Measurements from ENCODE around the gene ANKRD66.
"Not testable (repeated sequence)": the region's sequence is repeated elsewhere in the genome, so short reads cannot be mapped to it uniquely, and the experiment has no call there.

ANKRD66 gene

DNA sequence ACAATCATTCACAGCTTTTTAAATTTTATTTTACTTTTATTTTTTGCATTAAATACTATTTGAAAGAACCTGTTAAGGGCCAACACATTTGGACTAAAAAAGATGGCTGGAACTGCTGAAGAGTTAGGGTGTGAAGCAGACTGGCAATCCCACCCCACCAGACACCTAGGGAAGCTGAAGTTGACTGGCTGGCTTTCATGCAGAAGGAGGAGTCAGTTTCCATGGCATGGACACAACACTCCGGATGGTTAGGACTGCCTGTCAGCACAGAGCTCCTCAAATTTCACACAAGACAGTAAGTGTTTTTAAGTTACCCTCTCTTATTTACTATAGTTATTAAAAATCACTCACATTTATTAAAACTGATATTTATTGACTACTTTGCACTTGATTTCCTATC, at the start of gene ANKRD66:
TSS of gene ANKRD66 (plus strand) at position 238 of the 400 bp plus-strand sequence. CDS start 5,016 bp downstream, outside the sequence.
- no peak for DNase-seq (ENCODE audit: low read depth in 2 of 2)

DNA sequence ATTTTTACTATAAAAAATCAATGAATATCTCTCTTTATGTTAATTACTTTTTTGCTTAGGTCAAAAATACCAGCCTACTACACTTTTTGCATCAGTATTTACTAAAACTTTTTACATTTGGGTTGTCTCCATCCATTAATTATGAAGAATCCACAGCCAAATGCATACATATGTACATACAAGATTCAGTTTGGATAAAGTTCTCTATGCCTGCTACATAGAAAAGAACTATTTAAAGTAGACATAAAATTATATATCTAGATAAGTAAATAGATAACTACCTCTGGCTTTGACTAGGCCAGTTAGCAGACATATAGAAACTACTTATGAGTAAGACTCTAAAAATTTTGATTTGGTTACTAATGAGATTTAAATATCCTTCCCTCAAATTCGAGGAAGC, 46.8 kb upstream of the ANKRD66 start:
- DNase-seq (ENCODE audit: low read depth in 2 of 2), result no peak

DNA sequence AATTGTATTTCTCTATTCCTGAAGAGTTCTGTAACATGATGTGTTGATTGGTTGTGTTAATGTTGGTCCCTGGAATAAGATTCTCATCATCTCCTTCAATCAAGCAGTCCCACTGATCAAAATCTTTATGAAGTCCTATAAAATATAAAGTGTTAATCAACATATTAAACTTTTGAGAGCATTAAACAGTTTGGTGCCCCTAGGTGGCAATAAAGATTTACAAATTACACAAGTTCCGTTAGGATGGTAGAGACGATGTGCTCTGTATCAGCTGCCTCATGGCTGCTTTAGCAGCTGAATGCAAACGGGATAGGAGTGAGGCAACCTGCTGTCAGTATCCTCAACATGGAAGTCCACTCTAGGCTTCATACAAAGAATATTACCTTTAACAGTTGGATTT, 42.2 kb upstream of the ANKRD66 start:
- DNase-seq (ENCODE audit: low read depth in 2 of 2), result no peak

DNA sequence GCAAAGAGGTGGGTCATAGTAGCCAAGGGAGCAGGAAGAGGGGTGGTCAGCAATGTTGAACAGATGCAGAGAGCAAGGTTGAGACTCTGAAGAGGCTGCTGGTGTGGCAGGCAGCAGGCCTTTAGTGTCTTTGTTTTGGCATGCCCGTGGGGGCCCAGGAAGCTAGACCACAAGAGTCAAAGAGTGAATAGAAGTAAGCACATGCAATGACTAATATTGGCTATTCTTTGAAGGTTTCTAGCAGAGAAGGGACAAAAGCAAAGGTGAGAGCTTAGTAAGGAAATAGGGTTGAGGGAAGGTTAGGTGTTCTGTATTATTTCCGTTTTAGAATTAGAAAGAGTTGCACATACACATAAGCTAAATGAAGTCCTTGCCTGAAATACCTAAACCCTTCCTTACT, 40.3 kb upstream of the ANKRD66 start:
- no peak for DNase-seq (ENCODE audit: low read depth in 2 of 2)

DNA sequence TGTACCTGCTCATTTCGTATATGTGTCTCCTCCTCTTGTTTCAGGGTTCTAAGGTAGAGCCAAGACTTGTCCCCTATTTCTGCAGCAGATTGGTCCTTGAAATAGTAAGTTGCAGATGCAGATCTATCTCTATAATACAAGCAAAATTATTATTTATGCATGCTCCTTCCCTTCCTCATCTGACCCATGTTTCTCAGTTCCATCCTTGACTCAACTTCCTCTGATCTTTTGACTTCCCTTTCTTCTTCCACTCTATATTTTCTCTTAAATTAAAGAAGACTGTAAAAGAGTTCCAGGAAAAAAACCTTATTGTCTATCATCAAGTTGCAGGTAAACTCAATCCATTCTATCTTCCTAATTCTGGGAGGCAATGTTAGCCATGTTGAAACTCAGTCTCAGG, 35.2 kb upstream of the ANKRD66 start:
- no peak for DNase-seq (ENCODE audit: low read depth in 2 of 2)

DNA sequence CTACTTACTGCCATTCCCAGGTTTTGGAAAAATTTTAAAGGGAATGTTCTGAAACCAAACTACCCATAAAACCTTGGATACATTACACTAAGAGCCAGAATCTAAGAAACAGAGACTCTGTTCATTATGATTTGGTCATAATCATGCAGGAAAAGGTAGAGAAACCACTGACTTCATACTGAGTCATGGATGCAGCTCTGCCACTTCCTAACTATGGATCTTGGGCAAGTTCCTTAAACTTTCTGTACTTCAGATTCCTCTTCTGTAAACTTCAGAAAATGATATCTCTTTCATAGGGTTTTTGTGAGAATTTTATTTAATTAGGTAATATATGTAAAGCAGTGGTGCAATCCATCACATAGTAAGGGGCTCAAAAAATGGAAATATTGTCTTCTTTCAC, 31.6 kb upstream of the ANKRD66 start:
- no peak for DNase-seq (ENCODE audit: low read depth in 2 of 2)

DNA sequence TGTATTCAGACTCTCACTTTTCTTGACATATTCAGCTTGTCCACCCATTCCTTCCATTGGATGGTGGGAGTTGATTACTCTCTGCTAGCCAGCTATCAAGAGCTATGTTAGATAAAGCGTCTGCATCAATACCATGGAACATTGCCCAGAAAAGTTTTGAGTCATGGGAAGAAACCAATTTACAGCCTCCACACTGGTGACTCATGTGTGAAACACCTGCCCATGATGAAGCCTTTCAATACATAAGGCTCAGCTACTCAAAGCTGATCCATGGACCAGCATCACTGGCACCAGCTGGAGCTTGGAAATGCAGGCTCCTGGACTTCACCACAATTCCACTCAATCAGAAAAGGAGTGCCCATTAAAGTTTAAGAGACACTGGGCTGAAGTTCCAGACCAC, 27.6 kb upstream of the ANKRD66 start:
- no peak for DNase-seq (ENCODE audit: low read depth in 2 of 2)

DNA sequence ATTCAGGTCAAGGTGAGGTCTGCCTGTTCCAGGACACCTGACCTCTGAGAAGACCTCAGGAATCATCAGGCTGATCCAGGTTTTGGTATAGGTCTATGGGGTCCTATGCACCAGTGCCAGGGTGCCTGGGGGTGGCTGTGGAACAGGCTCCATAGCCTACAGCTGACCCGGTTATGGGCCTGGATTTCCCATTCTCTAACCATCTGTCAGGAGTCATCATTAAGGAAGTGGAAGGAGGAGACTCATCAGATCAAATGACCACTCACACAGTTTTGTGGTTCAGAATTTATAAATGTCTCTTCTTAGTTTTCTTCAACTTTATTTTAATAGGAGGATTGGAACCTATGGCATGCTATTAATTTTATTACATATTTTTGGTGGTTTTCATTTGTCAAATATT, 26.3 kb upstream of the ANKRD66 start:
- no peak for DNase-seq (ENCODE audit: low read depth in 2 of 2)

DNA sequence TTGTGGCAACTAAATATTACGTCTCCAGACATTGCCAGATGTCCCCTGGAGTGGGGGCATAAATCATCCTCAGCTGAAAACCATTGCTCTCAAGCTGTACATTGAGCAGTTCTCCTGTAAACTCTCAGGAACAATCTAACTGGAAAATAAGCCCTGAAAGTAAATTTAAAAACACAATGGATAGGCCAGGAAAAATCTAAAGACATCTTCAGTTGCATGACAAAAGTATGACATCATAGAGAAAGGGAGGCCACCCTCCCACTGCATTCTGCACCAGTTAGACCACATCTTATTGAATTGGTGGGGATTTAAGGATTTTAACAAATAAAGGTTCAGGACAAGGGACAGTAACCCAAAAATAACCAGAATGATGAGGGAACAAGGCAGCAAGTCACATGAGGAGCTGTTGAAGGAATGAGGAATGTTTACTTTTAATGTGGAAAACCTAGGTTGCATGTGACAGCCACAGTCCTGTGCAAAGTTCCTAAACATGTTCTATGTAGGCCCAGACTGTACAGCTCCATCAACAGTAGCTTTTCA, 16.9 kb upstream of the ANKRD66 start:
- DNase-seq (ENCODE audit: low read depth in 2 of 2), result no peak

DNA sequence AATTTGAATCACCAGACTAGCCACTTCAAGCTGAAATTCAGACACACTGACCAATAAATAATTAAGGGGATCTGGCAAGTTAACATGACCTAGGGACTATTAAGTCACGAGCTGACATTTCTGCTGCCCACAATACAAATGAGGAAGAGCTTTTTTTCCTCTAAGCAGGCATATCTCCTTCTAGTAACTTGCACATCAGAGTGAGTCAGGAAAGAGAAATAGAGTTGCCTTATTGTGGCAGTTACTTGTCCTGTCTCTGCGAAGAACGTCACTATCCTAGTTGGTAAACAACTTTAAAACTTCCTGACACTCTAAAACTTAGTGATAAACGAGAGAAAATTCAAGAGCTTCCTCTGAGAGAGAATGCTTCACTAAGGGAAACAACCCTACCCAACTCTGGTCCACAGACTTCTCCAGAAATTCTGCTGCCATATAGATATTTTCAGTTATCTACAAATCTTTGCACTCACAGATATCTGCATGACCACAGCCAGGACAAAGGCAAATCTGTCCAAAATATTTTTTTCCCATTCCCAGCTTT, 15.7 kb upstream of the ANKRD66 start:
- no peak for DNase-seq (ENCODE audit: low read depth in 2 of 2)

DNA sequence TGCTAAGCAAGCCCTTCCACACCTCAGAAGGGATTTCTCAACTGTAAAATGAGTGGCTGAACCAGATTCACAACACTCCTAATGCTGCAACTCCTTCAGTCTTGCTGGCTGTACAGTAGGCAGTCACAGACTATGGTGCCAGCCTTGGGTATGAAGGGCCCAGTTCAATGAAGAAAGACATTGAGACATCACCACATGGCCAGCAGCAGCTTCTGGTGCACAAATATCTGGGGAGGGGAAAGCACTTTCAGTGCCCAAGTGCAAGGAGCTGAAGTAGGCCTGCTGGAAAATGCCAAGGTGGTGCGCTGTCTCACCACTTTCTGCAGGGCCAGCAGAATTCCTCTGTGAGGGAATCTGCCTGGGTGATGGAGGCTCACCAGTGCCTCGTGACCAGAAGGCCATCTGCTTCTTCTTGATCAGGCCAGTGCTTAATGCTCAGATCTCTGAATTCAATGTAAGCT, 13.4 kb upstream of the ANKRD66 start:
- no peak for DNase-seq (ENCODE audit: low read depth in 2 of 2)

DNA sequence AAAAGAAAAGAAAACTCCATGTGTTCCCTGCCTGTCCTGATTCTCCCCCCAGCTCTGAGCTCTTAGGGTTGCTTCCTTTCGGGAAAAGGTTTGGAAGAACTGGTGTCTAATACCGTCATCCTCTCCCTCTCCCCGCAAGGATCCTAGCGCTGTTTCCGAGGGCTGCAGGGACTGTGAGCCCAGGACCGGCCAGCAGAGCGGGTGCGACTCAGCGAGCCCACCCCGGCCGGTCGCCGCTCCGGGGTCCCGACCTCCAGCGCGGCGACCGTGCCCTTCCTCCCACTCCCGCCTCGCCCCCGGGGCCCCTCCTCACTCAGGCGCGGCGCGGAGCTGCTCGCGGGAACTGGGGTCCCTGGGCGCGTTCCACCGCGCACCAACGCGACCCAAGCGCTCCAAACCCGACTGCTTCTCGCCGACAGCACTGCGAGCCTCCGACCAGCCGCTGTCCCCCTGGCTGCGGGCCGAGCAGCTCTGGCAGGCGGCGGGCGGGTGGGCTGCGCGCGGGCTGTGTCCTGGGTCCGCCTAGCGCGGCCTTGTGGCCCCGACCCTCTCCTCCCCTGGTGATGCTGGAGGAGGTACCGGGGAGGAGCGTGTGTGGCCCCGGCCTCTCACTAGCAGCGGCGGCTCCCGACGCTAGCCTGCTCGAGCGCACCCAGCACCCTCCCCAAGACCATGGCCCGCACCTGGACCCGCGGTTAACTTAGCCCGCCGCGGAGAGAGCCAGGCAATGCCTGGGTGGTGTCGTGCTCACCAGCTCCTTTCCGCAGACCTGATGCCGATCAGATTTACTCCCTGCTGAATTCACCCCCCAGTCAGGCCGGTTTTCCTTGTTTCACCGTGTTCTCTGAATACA, 11.6 kb upstream of the ANKRD66 start, which contains the start of gene PLA2G7:
TSS of gene PLA2G7 (minus strand) at position 509 of the 853 bp plus-strand sequence. CDS start 12,484 bp downstream, outside the sequence.
- DNase-seq (ENCODE audit: low read depth in 2 of 2), result no peak

DNA sequence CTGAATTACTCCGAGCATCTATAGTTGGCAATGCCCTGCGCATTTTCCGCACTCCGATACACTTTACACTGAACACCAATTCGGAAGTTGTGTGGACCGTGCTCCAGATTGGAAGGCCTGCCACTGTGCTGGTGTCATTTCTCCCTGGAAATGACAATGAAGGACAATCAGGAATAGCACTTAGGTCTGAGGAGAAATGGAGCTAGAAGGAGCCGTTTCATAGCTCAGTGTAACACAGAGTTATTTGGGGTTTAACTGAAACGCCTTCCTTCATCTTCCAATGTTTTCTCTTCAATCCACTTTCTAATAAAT, 11.1 kb upstream of the ANKRD66 start:
- no peak for DNase-seq (ENCODE audit: low read depth in 2 of 2)

DNA sequence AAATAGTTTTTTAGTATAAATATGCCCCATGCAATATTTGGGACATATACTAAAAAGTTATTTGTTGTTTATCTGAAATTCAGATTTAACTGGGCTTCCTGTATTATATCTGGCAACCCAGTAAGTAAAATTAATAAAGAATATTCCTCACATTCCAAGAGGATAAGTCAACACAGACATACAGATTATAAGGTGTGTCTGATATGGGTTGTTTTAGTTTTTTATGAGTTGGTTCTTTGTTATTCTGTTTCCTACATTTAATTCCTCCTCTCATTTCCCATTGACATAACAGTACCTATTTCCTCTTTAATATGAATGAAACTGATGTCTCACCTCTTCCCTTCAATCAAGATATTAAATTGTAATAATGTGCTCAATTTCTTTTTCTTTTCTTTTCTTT, 9.8 kb upstream of the ANKRD66 start:
- DNase-seq (ENCODE audit: low read depth in 2 of 2), result no peak

DNA sequence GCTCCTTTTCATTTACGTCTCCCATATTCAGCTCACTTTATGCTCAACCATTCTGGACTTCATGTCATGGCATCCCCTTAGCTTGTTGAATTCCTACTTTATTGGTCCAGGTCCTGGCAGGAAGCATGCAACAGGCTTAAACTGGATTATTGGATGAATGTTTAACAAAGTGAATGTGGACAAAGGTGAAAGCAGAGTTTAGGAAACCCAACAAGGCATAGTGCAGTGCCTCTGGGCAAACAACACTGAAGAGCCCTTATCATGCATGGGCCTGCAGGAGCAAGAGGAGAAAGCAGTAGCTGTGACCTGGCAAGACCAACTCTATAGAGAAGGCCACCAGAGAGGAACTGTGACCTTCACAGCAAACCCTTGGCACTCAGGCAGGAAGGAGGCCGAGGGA, 5.3 kb upstream of the ANKRD66 start:
- DNase-seq (ENCODE audit: low read depth in 2 of 2), result no peak

DNA sequence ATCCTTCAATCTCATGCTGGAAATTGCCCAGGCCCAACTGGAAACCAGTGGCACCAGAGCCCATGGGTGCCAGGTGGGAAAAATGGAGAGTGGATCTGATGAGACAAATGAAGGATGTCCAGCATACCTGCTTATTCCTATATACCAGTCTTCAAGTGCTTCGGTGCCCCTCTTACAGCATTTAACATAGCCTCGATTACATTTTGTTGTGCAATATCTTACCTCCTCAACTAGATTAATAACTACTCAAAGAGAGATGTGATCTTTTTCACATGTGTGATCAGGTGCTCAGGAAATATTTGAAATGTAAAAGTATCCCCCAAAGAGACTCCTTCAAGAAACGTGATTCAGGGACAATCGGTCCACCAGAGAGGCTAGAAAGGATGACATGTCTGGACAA, 4.8 kb upstream of the ANKRD66 start:
- DNase-seq (ENCODE audit: low read depth in 2 of 2), result no peak

DNA sequence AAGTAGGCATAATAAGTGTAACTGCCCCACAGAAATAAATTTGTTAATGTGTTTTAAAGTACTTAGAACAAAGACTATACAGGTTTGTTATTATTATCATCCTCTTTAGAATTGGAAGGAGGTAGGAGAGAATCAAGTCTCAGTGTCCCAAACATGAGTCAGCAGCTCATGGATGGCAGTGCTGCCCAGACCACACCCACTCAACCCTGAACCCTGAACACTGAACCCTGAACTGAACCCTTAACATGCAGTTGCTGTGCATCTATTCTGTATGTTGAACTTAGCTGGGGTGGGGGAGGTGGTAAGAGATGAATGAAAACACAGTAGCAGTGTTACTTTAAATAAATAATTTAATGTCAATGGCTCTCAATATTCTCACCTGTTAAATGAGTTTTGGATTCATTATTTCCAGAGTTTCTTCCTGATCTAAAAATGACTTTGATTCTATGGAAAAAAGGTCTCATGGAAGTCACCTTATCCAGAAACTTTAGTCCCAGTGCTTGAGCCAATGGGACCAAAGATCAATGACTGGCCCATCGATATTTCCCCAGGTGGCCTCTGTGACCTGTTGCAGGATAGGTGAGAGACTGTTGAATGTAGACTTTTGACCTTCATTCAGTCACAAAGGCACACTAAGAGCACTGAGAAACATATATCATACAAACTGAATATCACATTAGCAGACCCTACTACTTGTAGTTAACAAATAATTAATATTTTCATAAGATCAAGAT, 3.1 kb upstream of the ANKRD66 start:
- DNase-seq (ENCODE audit: low read depth in 2 of 2), result no peak

DNA sequence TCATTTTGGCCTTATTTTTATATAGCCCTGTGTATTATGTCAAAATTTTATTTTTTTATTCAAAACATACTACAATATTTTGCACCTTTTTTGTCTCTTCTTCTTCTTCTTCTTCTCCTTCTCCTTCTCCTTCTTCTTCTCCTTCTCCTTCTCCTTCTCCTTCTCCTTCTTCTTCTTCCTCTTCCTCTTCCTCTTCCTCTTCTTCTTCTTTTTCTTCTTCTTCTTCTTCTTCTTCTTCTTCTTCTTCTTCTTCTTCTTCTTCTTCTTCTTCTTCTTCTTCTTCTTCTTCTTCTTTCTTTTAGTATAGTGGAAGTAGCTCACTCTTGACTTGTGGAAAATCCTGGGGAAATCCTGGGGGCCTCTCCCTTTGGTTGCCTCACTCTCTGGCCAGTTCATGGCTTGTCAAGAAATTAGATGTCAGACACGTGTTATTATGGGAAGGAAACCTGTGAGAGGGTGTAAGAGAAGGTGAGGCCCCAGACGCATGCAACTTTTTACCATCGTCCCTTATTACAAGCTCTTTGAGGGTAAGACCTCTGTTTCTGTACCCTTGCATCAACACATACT, 2.5 kb upstream of the ANKRD66 start:
- DNase-seq (ENCODE audit: low read depth in 2 of 2), result not testable (repeated sequence)

DNA sequence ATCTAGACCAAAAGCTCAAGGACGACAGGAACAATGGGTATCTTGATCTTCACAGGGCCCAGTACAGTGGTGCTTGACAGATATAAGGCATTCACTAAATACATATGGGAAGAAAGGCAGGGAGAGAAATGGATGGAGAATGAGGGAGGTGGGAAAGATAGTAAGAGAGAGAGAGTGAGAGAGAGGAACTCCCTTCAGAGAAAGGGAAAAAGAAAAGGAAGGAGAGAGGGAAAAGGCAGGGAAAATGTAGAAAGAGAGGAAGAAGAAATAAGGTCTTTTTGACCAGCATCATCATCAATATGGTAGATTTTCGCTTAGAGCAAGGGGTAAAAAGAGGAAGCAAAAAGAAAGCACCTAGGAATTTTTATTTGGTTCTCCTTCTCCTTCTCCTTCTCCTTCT, 760 bp upstream of the ANKRD66 start:
- no peak for DNase-seq (ENCODE audit: low read depth in 2 of 2)

DNA sequence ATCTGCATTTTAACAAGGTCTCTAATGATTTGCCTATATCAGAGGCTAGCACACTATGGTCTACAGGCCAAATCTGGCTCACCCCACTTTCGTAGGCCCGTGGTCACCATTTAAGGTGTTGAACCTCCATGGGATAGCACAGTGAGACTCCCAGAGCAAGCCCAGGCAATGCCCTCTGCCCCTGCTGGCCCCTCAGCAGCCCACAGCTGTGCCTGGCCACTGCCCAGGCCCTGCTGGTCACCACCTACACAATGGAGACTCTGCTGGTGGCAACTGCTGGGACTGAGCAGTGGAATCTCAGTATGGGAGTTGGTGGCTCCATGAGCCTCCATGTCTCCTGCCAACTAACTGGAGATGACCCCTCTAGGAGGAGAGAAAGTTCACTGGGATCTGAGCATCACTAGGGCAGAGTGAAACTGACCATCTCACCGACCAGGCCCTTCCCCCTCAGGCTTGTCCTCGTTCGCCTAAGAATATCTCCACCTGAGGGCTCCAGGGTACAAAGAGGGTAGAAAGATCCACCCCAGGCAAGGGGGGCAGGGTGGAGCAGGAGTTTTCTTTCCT, 2.3 kb downstream of the ANKRD66 start:
- no peak for DNase-seq (ENCODE audit: low read depth in 2 of 2)

DNA sequence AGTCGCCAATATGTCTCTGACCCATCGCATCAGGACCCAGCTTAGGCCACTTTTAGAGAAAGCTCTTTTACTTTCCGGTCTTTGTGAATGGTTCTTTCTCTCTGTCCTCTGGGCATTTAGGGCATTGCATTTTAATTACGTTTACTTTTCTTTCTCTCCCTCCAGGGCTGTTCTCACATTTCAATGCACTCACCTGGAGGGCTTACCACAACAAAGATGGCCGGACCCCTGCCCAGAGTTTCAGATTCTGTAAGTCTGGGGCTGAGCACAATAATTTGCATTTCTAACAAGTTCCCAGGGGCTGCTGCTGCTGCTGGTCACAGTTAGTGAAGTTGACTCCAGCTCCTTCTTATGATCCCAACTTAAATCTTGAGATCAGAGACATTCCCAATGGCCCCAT, 3.0 kb downstream of the ANKRD66 start:
- DNase-seq (ENCODE audit: low read depth in 2 of 2), result no peak

DNA sequence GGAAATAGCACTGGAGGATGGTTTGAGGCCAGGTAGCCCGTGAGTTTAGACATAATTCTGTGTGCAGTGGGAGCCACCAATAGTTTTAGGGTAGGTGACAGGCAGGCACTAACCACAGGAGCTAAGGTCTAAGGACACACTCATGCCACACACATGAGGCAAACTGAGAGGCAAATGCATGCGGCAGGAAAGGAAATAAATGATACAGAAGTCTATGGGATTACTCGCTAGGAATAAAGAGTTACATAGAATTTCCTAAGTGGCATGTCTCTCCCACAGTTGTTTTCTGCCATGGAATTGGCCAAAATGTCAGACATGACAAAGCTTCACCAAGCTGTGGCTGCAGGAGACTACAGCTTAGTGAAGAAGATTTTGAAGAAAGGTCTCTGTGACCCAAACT, 4.9 kb downstream of the ANKRD66 start:
- no peak for DNase-seq (ENCODE audit: low read depth in 2 of 2)

Data from stimulated activated CD8-positive, alpha-beta memory T cell treated with anti-CD3 and anti-CD28 coated beads, Interleukin-2, amount 100 ng/mL, for 1 hour (primary cell).